ENCODE results near the gene FUT7.

The FUT7 gene

GRCh38 chr9:137031904-137032640 is at the start of gene FUT7:
TSS of gene FUT7 (minus strand) at chr9:137032088. CDS start at chr9:137031991, 97 bp downstream.
- Mint-ChIP-seq H3K36me3 (peaks cover 16% of the 10 kb centered on the region), H3K4me1 (peaks cover 61% of the 10 kb centered on the region), H3K4me3 (peak within 1 kb of the TSS; percentile 82), H3K27ac (peak within 1 kb of the TSS; percentile 89), H3K9me3 (no peaks in the 10 kb centered on the region)
- peak in 1 of 2 donors; percentile 31 for DNase-seq (ENCODE audit: low spot score in 2 of 2)
- ATAC-seq: peak; percentile 44

GRCh38 chr9:137080260-137081122 is 48.6 kb upstream of the FUT7 start:
- H3K9me3 Mint-ChIP-seq: no peaks in the 10 kb centered on the region
- no peak for DNase-seq (ENCODE audit: low spot score in 2 of 2)
- ATAC-seq: no peak
- peaks cover 22% of the 10 kb centered on the region for H3K4me1 Mint-ChIP-seq
- peaks cover 68% of the 10 kb centered on the region for H3K36me3 Mint-ChIP-seq
- peak overlapping the region; percentile 66 for H3K4me3 Mint-ChIP-seq
- no peak overlapping the region for H3K27ac Mint-ChIP-seq

DNA sequence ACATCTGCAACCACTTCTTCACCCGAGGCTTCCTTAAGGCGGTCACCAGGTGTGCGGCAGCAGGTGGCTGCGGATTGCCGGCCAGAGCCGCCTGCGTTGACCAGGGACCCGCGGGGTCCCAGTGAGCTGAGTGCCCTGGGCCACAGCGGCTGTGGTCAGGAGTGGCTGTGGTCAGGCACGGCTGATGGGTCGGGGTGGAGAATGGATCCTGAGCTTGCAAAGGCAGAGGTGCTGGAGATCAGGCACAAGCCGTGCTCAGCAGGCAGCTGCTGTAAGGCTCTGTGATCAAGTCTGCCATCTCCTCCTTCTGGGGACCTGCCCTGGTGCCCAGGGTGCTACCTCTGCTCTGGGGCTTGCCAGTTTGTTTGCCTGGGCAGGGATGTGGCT is 47.5 kb upstream of the FUT7 start:
- DNase-seq (ENCODE audit: low spot score in 2 of 2): no peak
- Mint-ChIP-seq H3K27ac (no peak overlapping the region), H3K9me3 (no peaks in the 10 kb centered on the region), H3K36me3 (peaks cover 58% of the 10 kb centered on the region), H3K4me3 (peak overlapping the region; percentile 66), H3K4me1 (peaks cover 14% of the 10 kb centered on the region)
- no peak for ATAC-seq

- no peak for ATAC-seq
- Mint-ChIP-seq H3K27ac (no peak overlapping the region), H3K4me1 (peaks cover 12% of the 10 kb centered on the region), H3K4me3 (peak overlapping the region; percentile 66), H3K9me3 (no peaks in the 10 kb centered on the region), H3K36me3 (peaks cover 56% of the 10 kb centered on the region)
- no peak for DNase-seq (ENCODE audit: low spot score in 2 of 2)
Observed at GRCh38 chr9:137078701-137079400, 47.0 kb upstream of the FUT7 start.

DNA sequence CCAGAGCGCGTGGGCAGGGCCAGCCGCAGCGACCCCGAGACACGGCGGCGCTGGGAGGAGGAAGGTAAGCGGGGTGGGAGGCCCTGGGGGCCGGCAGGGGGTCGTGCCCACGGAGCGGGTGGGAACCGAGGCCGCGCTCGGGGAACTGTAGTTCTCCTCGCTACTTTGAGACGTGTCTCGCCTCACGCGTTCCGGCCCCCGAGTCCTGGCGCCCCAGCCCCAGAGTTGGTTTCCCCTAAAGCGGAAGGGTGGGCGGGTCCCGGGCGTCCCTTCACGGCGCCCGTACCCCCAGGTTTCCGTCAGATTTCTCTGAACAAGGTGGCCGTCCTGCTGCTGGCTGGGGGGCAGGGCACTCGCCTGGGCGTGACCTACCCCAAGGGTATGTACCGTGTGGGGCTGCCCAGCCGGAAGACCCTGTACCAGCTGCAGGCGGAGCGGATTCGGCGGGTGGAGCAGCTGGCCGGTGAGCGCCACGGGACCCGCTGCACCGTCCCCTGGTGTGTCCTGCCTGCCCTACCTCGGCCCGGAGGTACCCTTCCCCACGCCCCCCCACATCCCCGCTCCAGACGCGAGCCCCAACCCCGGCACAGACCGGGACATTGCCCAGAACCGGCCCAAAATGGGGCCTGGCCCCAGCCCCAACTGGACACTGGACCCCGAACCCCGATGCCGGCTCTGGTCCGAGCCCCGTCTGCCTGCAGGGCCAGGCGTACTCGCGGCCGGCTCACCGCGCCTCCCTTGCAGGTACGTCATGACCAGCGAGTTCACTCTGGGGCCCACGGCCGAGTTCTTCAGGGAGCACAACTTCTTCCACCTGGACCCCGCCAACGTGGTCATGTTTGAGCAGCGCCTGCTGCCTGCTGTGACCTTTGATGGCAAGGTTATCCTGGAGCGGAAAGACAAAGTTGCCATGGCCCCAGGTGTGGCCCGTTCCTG is 46.1 kb upstream of the FUT7 start:
- Mint-ChIP-seq H3K27ac (no peak overlapping the region), H3K9me3 (no peaks in the 10 kb centered on the region), H3K4me1 (peaks cover 4% of the 10 kb centered on the region), H3K4me3 (peak overlapping the region; percentile 66), H3K36me3 (peaks cover 48% of the 10 kb centered on the region)
- peak; percentile 64 for ATAC-seq
- DNase-seq (ENCODE audit: low spot score in 2 of 2): peak in 1 of 2 donors; percentile 76

DNA sequence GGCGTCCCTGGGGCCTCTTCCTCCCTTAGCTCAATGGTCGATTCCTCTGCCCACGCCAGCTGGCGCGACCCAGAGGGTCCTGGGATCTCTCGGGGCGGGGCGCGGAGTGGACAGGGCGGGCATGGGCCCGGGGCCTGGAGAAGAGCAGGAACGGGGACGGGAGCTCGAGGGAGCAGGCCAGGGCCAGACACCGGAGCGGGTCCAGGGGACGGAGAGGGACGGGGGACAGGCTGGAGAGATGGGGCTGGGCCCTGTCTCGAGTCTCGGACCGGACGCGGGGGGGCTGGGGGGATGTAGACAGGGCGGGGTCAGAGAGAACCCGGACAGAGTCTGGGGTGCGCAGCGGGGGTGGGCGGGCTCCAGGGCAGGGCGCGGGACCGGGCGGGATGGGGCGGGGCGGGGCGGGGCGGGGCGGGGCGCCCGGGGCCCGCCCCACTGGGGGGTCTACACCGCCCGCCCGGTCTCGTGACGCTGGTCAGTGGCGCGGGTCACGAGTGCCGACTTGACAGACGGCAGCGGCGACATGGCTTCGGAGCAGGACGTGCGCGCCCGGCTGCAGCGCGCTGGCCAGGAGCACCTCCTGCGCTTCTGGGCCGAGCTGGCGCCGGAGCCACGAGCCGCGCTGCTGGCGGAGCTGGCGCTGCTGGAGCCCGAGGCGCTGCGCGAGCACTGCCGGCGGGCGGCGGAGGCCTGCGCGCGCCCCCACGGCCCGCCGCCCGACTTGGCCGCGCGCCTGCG is 45.3 kb upstream of the FUT7 start, which contains the start of gene UAP1L1:
Gene UAP1L1 (plus strand): TSS at position 508 of the 738 bp plus-strand sequence. CDS start 16 bp downstream, at position 524.
- Mint-ChIP-seq H3K4me3 (peak within 1 kb of the TSS; percentile 66), H3K9me3 (no peaks in the 10 kb centered on the region), H3K27ac (peak within 1 kb of the TSS; percentile 37), H3K4me1 (peaks cover 1% of the 10 kb centered on the region), H3K36me3 (peaks cover 39% of the 10 kb centered on the region)
- ATAC-seq: peak; percentile 80
- peak; percentile 58 to 84 for DNase-seq (ENCODE audit: low spot score in 2 of 2)

DNA sequence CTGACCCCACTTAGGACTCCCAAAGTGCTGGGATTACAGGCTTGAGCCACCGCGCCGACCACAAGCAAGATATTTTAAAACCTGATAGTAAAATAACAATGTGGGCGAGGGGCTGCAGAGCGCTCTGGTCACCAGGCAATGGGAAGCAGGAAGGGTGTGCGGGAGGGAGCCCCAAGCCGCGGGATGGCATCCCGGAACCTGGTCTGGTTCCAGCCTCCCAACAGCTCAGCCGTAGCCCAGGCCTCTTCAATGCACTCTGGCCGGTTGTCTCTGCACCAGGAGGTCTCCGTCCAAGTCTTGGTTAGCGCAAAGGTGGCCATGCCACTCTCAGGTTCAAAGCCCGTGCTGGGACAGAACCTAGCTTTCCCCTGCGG is 44.7 kb upstream of the FUT7 start:
- Mint-ChIP-seq H3K4me3 (peak overlapping the region; percentile 66), H3K4me1 (peaks cover 6% of the 10 kb centered on the region), H3K9me3 (no peaks in the 10 kb centered on the region), H3K36me3 (peaks cover 34% of the 10 kb centered on the region), H3K27ac (peak overlapping the region; percentile 37)
- ATAC-seq (no peak), DNase-seq (ENCODE audit: low spot score in 2 of 2) (no peak)

- Mint-ChIP-seq H3K4me1 (peaks cover 17% of the 10 kb centered on the region), H3K36me3 (peaks cover 32% of the 10 kb centered on the region), H3K27ac (no peak overlapping the region), H3K4me3 (no peak overlapping the region), H3K9me3 (no peaks in the 10 kb centered on the region)
- no peak for DNase-seq (ENCODE audit: low spot score in 2 of 2)
- ATAC-seq: no peak
Observed at GRCh38 chr9:137075275-137075775, 43.4 kb upstream of the FUT7 start.

DNA sequence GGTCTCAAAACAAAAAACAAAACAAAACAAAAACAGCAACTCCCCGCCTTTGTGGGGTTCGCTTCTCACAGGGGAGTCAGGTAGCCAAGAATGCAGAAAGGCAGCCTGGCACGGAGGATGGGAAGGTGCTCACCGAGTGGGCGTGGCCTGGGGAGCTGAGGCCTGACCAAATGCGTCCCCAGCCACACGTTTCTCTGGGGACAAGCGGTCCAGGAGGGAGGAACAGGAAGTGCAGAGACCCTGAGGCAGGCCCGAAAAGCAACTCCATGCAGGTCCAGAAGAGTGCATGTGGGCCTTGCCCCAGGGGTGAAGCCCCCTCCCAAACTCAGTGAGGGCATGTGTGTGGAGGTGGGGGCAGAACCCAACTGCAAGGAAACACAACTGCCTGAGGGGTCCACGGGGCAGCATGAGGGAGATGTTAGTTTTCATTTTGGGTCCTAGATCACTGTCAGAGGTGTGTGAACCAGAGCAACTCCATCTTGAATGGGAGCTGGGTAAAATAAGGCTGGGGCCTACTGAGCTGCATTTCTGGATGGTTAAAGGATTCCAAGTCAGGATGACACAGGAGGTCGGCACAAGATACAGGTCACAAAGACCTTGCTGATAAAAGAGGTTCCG is 42.9 kb upstream of the FUT7 start:
- H3K4me1 Mint-ChIP-seq: peaks cover 17% of the 10 kb centered on the region
- H3K27ac Mint-ChIP-seq: no peak overlapping the region
- no peak for ATAC-seq
- no peaks in the 10 kb centered on the region for H3K9me3 Mint-ChIP-seq
- no peak overlapping the region for H3K4me3 Mint-ChIP-seq
- no peak for DNase-seq (ENCODE audit: low spot score in 2 of 2)
- H3K36me3 Mint-ChIP-seq: peaks cover 28% of the 10 kb centered on the region

DNA sequence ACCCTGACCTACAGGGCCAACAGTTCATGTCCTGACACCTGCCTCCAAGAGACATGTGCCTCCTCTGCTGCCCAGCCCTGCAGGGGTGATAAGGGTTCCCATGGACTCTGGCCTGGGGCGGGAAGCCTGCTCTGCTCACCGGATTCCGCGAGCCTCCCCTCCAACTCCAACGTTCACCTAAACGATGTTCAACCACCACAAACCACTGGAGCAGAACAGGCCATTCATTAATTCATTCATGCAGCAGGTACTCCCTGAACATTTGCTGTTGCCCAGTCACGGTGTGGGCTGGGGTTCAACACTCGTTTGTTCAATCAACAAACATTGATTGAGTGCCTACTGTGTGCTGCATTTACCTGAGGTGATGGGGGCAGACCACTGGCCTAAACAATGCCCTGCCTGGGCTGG is 42.1 kb upstream of the FUT7 start:
- ATAC-seq (no peak), DNase-seq (ENCODE audit: low spot score in 2 of 2) (no peak)
- H3K4me3 Mint-ChIP-seq: no peak overlapping the region
- no peak overlapping the region for H3K27ac Mint-ChIP-seq
- no peaks in the 10 kb centered on the region for H3K9me3 Mint-ChIP-seq
- peaks cover 20% of the 10 kb centered on the region for H3K36me3 Mint-ChIP-seq
- peaks cover 17% of the 10 kb centered on the region for H3K4me1 Mint-ChIP-seq

GRCh38 chr9:137071282-137071681 is 39.4 kb upstream of the FUT7 start:
- DNase-seq (ENCODE audit: low spot score in 2 of 2) (no peak), ATAC-seq (no peak)
- Mint-ChIP-seq H3K36me3 (peaks cover 12% of the 10 kb centered on the region), H3K27ac (peak overlapping the region; percentile 92), H3K4me1 (peaks cover 24% of the 10 kb centered on the region), H3K9me3 (no peaks in the 10 kb centered on the region), H3K4me3 (peak overlapping the region; percentile 82)

GRCh38 chr9:137070906-137071275 is 39.0 kb upstream of the FUT7 start:
- ATAC-seq: no peak
- Mint-ChIP-seq H3K4me3 (peak overlapping the region; percentile 82), H3K36me3 (peaks cover 12% of the 10 kb centered on the region), H3K27ac (peak overlapping the region; percentile 92), H3K4me1 (peaks cover 24% of the 10 kb centered on the region), H3K9me3 (no peaks in the 10 kb centered on the region)
- DNase-seq (ENCODE audit: low spot score in 2 of 2): no peak

DNA sequence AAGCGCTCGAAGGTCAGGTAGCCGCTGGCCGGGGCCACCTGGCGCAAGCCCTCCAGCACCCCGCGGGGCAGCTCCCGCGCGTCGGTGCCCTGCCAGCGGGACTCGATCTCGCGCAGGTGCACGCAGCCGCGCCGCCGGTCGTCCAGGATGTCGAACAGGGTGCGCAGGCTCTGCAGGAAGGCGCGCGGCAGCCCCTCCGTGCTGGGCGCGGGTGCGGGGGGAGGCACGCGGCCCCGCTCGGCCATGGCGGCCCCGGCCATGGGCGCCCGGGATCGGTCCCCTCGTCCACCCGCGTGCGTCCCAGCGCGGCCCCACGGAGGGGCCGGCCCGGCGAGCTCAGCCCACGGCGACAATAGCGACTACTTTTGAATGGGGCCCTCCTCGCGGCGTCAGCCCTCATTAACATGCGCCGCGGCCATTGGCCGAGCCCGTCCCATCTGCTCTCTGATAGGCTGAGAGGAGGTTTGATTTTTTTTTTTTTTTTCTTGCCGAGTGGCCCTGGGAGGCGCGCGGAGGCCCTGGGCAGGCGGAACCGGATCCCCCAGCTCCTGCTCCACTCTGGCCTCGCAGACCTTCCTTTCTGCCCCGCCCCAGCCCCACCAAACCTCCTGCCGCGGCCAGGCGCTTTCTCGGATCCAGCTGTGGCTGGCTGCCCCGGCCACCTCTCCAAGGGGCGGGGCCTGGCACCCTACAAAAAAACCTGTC is 38.5 kb upstream of the FUT7 start, which contains the start of gene SAPCD2:
Gene SAPCD2 (minus strand): TSS at position 357 of the 705 bp plus-strand sequence. CDS start 97 bp downstream, at position 260.
- H3K4me1 Mint-ChIP-seq: peaks cover 24% of the 10 kb centered on the region
- peak within 1 kb of the TSS; percentile 92 for H3K27ac Mint-ChIP-seq
- ATAC-seq (peak; percentile 93), DNase-seq (ENCODE audit: low spot score in 2 of 2) (peak; percentile 76 to 90)
- H3K36me3 Mint-ChIP-seq: peaks cover 12% of the 10 kb centered on the region
- H3K9me3 Mint-ChIP-seq: no peaks in the 10 kb centered on the region
- H3K4me3 Mint-ChIP-seq: peak within 1 kb of the TSS; percentile 82
